Forelimb muscle (tissue), 1 donor: Measurements from ENCODE around the gene RRAS. TPM values are rescaled to one million over a fixed set of nuclear protein-coding genes. Genes with fewer than 3 reads are reported as not detected.
A peak's percentile ranks its signal among the peaks of the same experiment; 100 is the strongest.

Experiments used
- DNase-seq: peaks from one replicate; pipeline ENCODE4 v3.0.0-alpha.2; 2013; ENCODE audit warnings: low read depth
- polyA plus RNA-seq: library from polyadenylated mRNA; unstranded; fragments of 120-200 nt; gene quantifications from one replicate; pipeline ENCODE4 v1.2.1, GENCODE V29; 2013; ENCODE audit not compliant: insufficient read length

RRAS gene
- polyA plus RNA-seq = 28.3 TPM

- DNase-seq = peak; percentile 99
Measured at GRCh38 chr19:49640113-49640898, at the start of gene RRAS. Gene RRAS (minus strand): TSS chr19:49640143. CDS start chr19:49640098, 45 bp downstream.

GRCh38 chr19:49689133-49690078 lies 49.5 kb upstream of the RRAS start, which contains the start of gene ADM5:
Gene ADM5 (plus strand): TSS chr19:49689594. CDS start chr19:49689838, 244 bp downstream.
- DNase-seq = no peak

DNA sequence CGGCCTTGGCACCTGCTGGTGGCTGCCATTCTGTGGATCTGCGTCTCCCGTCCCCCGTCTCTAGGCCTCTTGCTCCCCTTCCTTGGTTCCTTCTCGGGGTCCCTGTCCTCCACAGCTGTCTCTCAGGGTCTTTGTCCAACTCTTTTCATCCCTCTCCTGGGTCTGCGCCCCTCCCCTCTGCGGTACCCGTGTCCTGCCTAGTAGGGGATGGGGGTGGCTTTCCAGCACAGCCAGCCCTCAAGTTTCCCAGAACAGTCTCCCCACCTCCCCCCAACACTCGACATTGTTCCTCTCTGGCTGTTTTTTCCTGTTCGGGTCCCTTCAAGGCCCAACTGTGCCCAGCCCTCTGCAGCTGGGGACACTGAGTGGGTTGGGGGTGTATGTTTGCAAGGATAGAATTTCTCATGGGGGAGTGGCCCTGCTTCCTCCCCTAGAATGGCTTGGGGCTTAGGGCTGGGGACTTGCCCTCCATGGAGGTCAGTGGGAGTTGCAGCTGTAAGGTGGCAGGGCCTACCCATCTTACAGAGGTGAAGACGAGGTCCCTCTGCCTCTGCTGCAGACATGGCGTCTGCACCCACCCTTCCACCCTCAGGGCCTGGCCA lies 48.7 kb upstream of the RRAS start:
- DNase-seq = no peak

- DNase-seq = no peak
Measured at GRCh38 chr19:49687566-49688316, 47.8 kb upstream of the RRAS start.

DNA sequence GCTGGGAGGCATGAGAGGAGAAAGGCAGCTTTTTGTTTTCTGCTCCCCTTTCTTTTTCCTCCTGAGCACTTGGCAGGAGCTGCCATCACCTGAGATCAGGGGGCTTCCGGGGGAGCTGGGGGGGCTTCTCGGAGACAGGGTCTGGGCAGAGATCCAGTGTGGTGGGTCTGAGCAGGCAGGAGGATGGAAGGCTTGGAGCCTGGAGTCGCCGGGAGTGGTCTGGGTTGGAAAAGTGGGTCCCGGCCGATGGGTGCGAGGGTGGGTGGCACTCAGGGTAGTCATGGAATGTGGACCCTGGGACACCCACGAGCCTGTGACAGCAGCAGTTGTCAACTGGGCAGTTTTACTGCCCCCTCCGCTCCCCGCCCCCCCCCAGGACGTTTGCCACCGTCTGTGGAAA lies 47.2 kb upstream of the RRAS start:
- no peak for DNase-seq

GRCh38 chr19:49686503-49687088 lies 46.7 kb upstream of the RRAS start:
- no peak for DNase-seq

DNA sequence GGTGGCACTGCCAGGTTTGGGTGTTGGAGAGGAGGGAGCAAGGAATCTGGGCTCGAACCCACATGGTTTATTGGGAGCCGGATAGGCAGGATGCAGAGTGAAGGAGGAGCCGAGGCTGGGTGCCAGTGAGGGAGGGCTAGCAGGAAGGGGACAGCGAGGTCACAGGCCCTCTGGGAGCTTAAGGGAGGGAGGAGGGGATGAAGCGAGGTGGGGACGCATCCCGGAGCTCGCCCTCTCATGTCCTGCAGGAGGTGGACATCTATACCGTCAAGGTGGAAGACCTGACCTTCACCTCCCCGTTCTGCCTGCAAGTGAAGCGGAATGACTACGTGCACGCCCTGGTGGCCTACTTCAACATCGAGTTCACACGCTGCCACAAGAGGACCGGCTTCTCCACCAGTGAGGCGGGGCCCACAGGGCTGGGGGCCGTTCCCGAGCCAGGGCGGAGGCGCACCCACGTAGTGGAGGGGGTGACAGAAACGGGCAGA lies 45.9 kb upstream of the RRAS start:
- DNase-seq = no peak

- DNase-seq = no peak
Measured at GRCh38 chr19:49684983-49685553, 45.1 kb upstream of the RRAS start.

DNA sequence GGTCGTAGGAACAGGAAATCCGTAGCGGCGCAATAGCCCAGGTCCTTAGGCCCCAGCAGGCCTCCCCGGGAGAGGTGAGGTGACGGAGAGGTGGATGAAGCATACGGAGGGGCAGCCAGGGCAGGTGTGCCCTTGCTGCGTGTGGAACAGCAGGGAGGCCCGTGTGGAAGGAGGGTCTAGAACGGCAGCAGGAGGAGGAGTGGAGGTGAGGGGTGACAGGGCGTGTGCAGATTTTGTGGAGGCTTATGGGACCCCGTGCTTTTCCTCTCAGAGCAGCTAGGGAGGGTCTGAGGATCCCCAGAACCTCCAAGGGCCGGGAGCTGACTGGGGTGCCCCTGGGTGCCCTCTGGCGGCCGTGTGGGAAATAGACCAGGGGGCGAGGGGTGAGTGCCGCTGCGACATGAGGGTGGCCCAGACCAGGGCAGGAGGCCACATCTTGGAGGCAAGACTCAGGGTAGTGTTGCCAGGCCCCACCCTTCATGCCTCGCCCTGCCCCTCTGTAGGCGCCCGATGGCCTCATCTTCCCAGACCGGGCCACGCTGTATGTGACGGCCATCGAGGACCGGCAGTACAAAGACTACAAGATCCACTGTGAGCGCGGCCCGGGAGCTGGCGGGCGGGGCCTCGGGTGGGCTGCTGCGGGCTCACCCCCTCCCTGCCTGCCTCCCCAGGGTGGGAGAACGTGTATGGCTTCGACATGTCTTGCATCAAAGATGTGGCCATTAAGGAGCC lies 44.5 kb upstream of the RRAS start:
- DNase-seq = no peak

DNA sequence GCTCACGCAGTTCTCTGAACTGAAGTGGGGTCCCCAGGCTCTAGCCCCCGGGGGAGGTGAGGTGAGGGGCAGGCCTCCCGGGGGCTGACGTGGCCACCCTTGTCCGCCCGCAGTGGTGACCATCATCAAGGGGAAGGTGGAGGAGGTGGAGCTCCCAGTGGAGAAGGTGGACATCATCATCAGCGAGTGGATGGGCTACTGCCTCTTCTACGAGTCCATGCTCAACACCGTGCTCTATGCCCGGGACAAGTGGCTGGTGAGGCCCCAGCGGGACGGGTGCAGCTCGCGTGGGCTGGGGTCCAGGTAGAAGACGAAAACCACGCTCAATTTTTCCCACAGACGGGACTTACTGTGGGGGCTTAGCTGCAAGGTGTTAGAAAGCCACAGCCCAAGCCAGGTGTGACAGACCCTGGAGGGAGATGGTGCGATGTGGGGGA lies 43.9 kb upstream of the RRAS start:
- no peak for DNase-seq

DNA sequence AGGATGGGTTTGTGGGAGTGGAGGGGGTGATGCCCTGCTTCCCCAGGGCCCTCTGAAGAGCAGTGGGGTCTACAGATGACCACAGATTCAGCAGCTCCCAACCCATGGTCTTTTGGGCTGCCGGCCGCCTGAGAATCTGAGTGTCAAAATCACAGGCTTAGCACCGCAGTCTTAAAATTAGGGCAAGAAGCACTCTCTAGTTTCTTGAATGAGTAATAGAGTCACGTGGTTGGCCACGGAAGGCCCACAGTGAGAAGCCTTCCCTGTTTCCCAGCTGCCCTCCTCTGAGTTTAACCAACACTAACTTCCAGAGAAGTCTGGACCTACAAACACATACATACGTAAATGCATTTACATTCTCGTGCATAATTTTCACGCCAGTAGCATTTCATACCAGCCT lies 42.3 kb upstream of the RRAS start:
- DNase-seq = no peak

- DNase-seq = no peak
Measured at GRCh38 chr19:49681830-49682229, 41.9 kb upstream of the RRAS start.

GRCh38 chr19:49680421-49681351 lies 40.7 kb upstream of the RRAS start:
- no peak for DNase-seq

- no peak for DNase-seq
Measured at GRCh38 chr19:49679771-49680413, 39.9 kb upstream of the RRAS start.

- DNase-seq = no peak
Measured at GRCh38 chr19:49678985-49679770, 39.2 kb upstream of the RRAS start.

- no peak for DNase-seq
Measured at GRCh38 chr19:49677901-49678674, 38.1 kb upstream of the RRAS start.
